ENCODE measurements around the gene DOCK11.

The DOCK11 gene

DNA sequence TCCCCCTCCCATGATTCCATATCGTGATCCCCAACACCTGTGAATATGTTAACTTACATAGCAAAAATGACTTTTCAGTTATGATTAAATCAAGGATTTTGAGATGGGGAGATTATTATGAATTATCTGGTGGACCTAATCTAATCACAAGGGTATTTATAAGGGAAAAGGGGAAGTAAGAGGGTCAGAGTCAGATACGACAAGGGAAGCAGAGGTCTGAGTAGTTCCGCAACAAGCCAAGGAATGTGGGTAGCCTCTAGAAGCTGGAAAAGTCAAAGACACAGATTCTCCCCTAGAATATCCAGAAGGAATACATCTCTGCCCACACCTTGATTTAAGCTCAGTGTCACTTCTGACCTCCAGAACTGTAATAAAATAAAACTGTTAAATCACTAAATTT, 230.8 kb downstream of the DOCK11 start:
- Histone ChIP-seq H3K9ac (ENCODE audit: low read depth, low read length, poor library complexity, severe bottlenecking) (no peak overlapping the region), H3K36me3 (ENCODE audit: insufficient read depth, low read length) (no peaks in the 10 kb centered on the region), H3K9me2 (replicated peaks; ENCODE audit: low read depth, low read length) (no peaks in the 10 kb centered on the region), H3K9me3 (ENCODE audit: insufficient read depth, low read depth, low read length) (no peaks in the 10 kb centered on the region), H3K4me2 (ENCODE audit: low read depth, low read length, poor library complexity, severe bottlenecking) (no peak overlapping the region), H2AFZ (ENCODE audit: low read length) (no peak overlapping the region), H3K4me1 (ENCODE audit: insufficient read depth, low read length, poor library complexity, severe bottlenecking) (no peaks in the 10 kb centered on the region), H3K79me2 (ENCODE audit: insufficient read depth, low read length) (no peaks in the 10 kb centered on the region), H4K20me1 (ENCODE audit: insufficient read depth, low read length, poor library complexity, severe bottlenecking) (no peaks in the 10 kb centered on the region), H3F3A (ENCODE audit: low read depth) (no peaks in the 10 kb centered on the region), H3K27me3 (ENCODE audit: insufficient read depth, low read length, poor library complexity, severe bottlenecking) (no peaks in the 10 kb centered on the region), H3K4me3 (ENCODE audit: low read length, poor library complexity, severe bottlenecking) (no peak overlapping the region)
- TF ChIP-seq, protein P1, sequence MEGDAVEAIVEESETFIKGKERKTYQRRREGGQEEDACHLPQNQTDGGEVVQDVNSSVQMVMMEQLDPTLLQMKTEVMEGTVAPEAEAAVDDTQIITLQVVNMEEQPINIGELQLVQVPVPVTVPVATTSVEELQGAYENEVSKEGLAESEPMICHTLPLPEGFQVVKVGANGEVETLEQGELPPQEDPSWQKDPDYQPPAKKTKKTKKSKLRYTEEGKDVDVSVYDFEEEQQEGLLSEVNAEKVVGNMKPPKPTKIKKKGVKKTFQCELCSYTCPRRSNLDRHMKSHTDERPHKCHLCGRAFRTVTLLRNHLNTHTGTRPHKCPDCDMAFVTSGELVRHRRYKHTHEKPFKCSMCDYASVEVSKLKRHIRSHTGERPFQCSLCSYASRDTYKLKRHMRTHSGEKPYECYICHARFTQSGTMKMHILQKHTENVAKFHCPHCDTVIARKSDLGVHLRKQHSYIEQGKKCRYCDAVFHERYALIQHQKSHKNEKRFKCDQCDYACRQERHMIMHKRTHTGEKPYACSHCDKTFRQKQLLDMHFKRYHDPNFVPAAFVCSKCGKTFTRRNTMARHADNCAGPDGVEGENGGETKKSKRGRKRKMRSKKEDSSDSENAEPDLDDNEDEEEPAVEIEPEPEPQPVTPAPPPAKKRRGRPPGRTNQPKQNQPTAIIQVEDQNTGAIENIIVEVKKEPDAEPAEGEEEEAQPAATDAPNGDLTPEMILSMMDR (conservative IDR thresholded peaks at IDR 0.05; ENCODE audit: low read length) = no peak
- TF ChIP-seq EZH2phosphoT487 (IDR thresholded peaks at IDR 0.05; ENCODE audit: borderline replicate concordance) = no peak

DNA sequence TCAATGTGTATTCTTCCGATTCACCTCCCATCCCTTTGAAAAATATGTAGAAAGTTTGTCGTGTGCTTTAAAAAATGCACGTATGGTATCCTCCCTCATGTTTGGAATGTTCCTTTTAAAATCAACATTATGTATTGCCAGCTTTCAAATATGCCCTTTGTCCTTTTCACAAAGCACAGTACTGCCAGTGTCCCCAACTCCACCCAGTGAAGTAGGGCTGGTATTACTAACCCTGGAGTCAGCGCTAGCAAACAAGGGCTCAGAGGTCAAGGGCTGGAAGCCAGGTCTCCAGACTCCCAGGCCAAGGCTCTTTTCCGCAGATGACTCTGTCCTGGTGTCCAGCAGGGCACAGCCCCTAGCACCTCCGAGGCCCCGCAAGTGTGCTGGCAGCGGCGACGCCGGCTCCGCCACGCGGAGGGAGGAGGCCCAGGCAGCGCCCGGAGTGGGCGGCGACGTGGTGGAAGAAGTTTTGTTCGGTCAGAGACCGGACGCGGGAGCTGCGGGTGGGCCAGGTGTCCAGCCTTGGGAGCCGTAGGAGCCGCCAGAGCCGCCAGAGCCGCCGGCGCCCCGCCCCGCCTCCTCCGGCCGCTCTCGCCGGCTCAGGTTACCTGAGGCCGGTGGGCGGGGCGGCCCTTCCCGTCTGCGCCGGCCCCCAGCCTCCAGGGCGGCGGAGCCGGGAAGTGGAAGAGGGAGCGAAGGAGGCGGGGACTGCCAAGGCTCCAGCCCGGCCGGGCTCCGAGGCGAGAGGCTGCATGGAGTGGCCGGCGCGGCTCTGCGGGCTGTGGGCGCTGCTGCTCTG, 231.5 kb downstream of the DOCK11 start, which contains the start of gene IL13RA1:
TSS of gene IL13RA1 (plus strand) at position 720 of the 799 bp plus-strand sequence. CDS start at position 753, 33 bp downstream.
- Histone ChIP-seq H3K4me3 (ENCODE audit: low read length, poor library complexity, severe bottlenecking) (no peak within 1 kb of the TSS), H4K20me1 (ENCODE audit: insufficient read depth, low read length, poor library complexity, severe bottlenecking) (no peaks in the 10 kb centered on the region), H3K9me2 (replicated peaks; ENCODE audit: low read depth, low read length) (no peaks in the 10 kb centered on the region), H3F3A (ENCODE audit: low read depth) (no peaks in the 10 kb centered on the region), H3K4me2 (ENCODE audit: low read depth, low read length, poor library complexity, severe bottlenecking) (no peak within 1 kb of the TSS), H3K4me1 (ENCODE audit: insufficient read depth, low read length, poor library complexity, severe bottlenecking) (no peaks in the 10 kb centered on the region), H3K36me3 (ENCODE audit: insufficient read depth, low read length) (no peaks in the 10 kb centered on the region), H3K79me2 (ENCODE audit: insufficient read depth, low read length) (no peaks in the 10 kb centered on the region), H3K27me3 (ENCODE audit: insufficient read depth, low read length, poor library complexity, severe bottlenecking) (no peaks in the 10 kb centered on the region), H2AFZ (ENCODE audit: low read length) (no peak within 1 kb of the TSS), H3K9me3 (ENCODE audit: insufficient read depth, low read depth, low read length) (no peaks in the 10 kb centered on the region), H3K9ac (ENCODE audit: low read depth, low read length, poor library complexity, severe bottlenecking) (no peak within 1 kb of the TSS)
- TF ChIP-seq EZH2phosphoT487 (IDR thresholded peaks at IDR 0.05; ENCODE audit: borderline replicate concordance) = no peak
- TF ChIP-seq, protein P1 (conservative IDR thresholded peaks at IDR 0.05; ENCODE audit: low read length) = no peak

DNA sequence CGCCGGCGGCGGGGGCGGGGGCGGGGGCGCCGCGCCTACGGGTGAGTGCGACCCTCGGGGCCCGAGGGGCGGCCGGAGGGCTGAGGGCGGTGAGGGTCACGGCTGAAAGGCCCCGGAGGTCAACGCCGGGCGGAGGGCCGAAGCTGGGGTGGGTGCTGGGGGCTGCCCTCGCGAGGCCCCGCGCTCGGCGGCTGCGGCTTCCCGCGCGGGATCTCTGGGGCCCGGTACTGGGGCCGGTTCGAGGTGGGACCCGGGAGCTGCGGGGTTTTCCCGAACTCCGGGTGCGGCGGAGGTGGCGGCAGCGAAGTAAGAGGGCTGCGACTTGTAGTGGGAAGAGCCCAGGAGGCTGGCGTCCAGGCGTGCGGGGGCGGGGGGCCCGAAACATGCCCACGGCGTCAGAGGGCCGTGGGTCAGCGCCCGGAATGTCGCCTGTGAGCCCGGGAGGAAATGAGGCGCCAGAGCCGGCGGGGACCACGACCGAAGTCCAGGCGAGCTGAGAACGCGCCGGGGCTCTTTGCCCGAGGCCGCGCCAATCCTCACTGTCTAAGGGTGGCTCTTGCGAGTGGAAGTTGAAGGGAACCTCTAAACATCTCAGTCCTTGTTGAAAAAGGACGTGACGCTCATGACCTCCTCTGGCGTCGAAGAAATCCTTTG, 232.2 kb downstream of the DOCK11 start:
- H3F3A ChIP-seq (ENCODE audit: low read depth) = no peaks in the 10 kb centered on the region
- no peak overlapping the region for H3K9ac ChIP-seq (ENCODE audit: low read depth, low read length, poor library complexity, severe bottlenecking)
- no peaks in the 10 kb centered on the region for H3K36me3 ChIP-seq (ENCODE audit: insufficient read depth, low read length)
- H2AFZ ChIP-seq (ENCODE audit: low read length) = no peak overlapping the region
- H3K27me3 ChIP-seq (ENCODE audit: insufficient read depth, low read length, poor library complexity, severe bottlenecking) = no peaks in the 10 kb centered on the region
- no peak overlapping the region for H3K4me2 ChIP-seq (ENCODE audit: low read depth, low read length, poor library complexity, severe bottlenecking)
- H3K4me3 ChIP-seq (ENCODE audit: low read length, poor library complexity, severe bottlenecking) = no peak overlapping the region
- no peak for TF ChIP-seq EZH2phosphoT487 (IDR thresholded peaks at IDR 0.05; ENCODE audit: borderline replicate concordance)
- TF ChIP-seq, protein P1 (conservative IDR thresholded peaks at IDR 0.05; ENCODE audit: low read length) = no peak
- no peaks in the 10 kb centered on the region for H3K9me2 ChIP-seq (replicated peaks; ENCODE audit: low read depth, low read length)
- no peaks in the 10 kb centered on the region for H3K9me3 ChIP-seq (ENCODE audit: insufficient read depth, low read depth, low read length)
- H3K79me2 ChIP-seq (ENCODE audit: insufficient read depth, low read length) = no peaks in the 10 kb centered on the region
- no peaks in the 10 kb centered on the region for H3K4me1 ChIP-seq (ENCODE audit: insufficient read depth, low read length, poor library complexity, severe bottlenecking)
- H4K20me1 ChIP-seq (ENCODE audit: insufficient read depth, low read length, poor library complexity, severe bottlenecking) = no peaks in the 10 kb centered on the region
